Measurements from ENCODE around the gene SLC15A1.

The SLC15A1 gene

DNA sequence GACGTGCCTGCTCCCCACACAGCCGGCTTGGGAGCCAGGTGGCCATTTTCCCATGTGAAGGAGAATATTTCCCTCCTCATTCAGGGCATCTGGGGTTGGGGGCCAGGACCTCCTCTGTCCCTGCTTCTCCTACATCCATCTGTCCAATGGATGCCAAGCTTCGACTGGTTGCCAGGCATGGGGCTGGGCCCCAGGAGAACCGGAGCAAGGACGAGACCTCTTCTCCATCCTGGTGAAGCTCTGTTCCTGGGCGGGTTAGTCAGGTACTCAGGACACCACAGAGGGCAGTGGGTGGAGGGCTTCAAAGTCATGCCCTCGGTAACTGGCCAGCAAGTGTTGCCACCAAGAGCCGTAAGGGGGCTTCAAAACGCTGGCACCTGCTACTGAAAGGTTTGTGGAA is 22.3 kb upstream of the SLC15A1 start:
- Histone ChIP-seq H3K36me3 (ENCODE audit: insufficient read depth) (no peaks in the 10 kb centered on the region), H4K20me1 (ENCODE audit: insufficient read depth) (no peaks in the 10 kb centered on the region), H3K4me2 (no peak overlapping the region), H3K27me3 (ENCODE audit: insufficient read depth, low read depth) (no peaks in the 10 kb centered on the region), H2AFZ (ENCODE audit: low read depth) (no peak overlapping the region), H3K9ac (no peak overlapping the region), H3K4me1 (ENCODE audit: low read depth, poor library complexity, severe bottlenecking) (no peaks in the 10 kb centered on the region), H3K27ac (no peak overlapping the region), H3K79me2 (ENCODE audit: insufficient read depth, low read depth) (no peaks in the 10 kb centered on the region), H3K4me3 (IDR thresholded peaks at IDR 0.05; ENCODE audit: insufficient read depth, low read depth, low read length) (no peak overlapping the region)
- TF ChIP-seq CTCF (conservative IDR thresholded peaks at IDR 0.05; ENCODE audit: low read depth, low read length): no peak

DNA sequence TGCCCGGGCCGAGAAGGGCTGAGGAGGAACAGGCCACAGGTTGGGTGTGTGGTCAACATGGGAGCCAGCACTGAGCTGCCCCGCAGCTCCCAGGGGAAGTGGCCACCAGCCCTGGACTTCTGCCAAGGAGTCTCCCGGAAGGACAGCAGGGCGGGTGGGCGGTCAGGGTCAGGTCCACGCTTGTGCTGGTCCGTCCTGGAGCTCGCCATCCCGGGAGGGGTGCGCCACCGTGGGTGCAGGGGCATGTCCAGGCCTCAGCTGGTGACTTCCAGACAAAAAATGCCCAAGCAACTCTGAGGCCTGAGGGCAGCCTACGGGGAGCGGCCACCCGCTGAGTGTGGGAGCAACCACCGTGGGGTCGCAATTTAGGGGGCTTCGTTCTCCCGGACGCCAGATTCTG is 21.4 kb upstream of the SLC15A1 start:
- Histone ChIP-seq H3K4me3 (IDR thresholded peaks at IDR 0.05; ENCODE audit: insufficient read depth, low read depth, low read length) (no peak overlapping the region), H3K79me2 (ENCODE audit: insufficient read depth, low read depth) (no peaks in the 10 kb centered on the region), H2AFZ (ENCODE audit: low read depth) (no peak overlapping the region), H3K36me3 (ENCODE audit: insufficient read depth) (no peaks in the 10 kb centered on the region), H3K27ac (no peak overlapping the region), H3K4me2 (no peak overlapping the region), H3K27me3 (ENCODE audit: insufficient read depth, low read depth) (no peaks in the 10 kb centered on the region), H4K20me1 (ENCODE audit: insufficient read depth) (no peaks in the 10 kb centered on the region), H3K9ac (no peak overlapping the region), H3K4me1 (ENCODE audit: low read depth, poor library complexity, severe bottlenecking) (no peaks in the 10 kb centered on the region)
- TF ChIP-seq CTCF (conservative IDR thresholded peaks at IDR 0.05; ENCODE audit: low read depth, low read length): no peak

- no peak overlapping the region for H3K4me2 ChIP-seq
- TF ChIP-seq CTCF (conservative IDR thresholded peaks at IDR 0.05; ENCODE audit: low read depth, low read length): no peak
- no peaks in the 10 kb centered on the region for H4K20me1 ChIP-seq (ENCODE audit: insufficient read depth)
- no peaks in the 10 kb centered on the region for H3K79me2 ChIP-seq (ENCODE audit: insufficient read depth, low read depth)
- H3K4me1 ChIP-seq (ENCODE audit: low read depth, poor library complexity, severe bottlenecking): no peaks in the 10 kb centered on the region
- no peak overlapping the region for H3K9ac ChIP-seq
- no peak overlapping the region for H3K4me3 ChIP-seq (IDR thresholded peaks at IDR 0.05; ENCODE audit: insufficient read depth, low read depth, low read length)
- H3K36me3 ChIP-seq (ENCODE audit: insufficient read depth): no peaks in the 10 kb centered on the region
- no peak overlapping the region for H2AFZ ChIP-seq (ENCODE audit: low read depth)
- H3K27me3 ChIP-seq (ENCODE audit: insufficient read depth, low read depth): no peaks in the 10 kb centered on the region
- H3K27ac ChIP-seq: no peak overlapping the region
These were observed 20.5 kb upstream of the SLC15A1 start for GRCh38 chr13:98772794-98773452.

DNA sequence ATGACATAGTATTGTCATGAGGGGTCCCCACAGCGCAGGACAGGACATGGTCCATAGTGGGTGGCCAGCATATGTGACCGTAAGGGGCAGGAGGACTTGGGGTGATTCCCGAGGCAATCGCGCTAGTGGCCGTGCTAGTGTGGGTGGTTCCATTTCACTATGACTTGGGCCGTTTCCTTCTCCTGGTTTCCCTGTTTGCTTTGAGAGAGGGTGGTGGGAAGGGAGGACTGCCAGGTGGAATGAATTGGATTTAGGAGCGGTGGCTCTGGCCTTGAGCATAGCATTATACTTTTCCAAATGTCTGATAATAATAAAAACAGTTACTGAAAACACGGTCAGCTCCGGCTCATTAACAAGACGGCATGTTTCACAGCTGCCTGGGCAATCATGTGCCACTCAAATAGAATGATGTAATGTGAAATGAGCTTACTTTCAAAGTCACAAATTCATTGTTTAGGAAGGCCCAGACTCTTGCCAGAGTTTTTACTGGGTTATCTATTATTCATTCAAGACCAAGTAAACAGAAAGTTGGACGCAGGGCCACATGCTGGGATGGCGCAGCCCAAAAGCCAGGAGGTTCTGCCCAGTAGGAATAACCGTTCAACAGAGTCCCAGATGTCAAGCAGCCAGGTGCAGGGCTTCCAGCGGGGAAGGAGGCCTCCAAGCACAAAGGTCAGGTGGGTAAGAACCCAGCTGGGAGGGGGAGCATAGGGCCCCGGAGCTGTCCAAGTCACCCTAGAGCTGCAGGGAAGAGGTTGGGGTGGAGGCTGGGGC is 19.6 kb upstream of the SLC15A1 start:
- Histone ChIP-seq H4K20me1 (ENCODE audit: insufficient read depth) (no peaks in the 10 kb centered on the region), H3K4me2 (no peak overlapping the region), H3K4me3 (IDR thresholded peaks at IDR 0.05; ENCODE audit: insufficient read depth, low read depth, low read length) (no peak overlapping the region), H3K27me3 (ENCODE audit: insufficient read depth, low read depth) (no peaks in the 10 kb centered on the region), H3K9ac (no peak overlapping the region), H3K27ac (no peak overlapping the region), H3K36me3 (ENCODE audit: insufficient read depth) (no peaks in the 10 kb centered on the region), H3K79me2 (ENCODE audit: insufficient read depth, low read depth) (no peaks in the 10 kb centered on the region), H2AFZ (ENCODE audit: low read depth) (no peak overlapping the region), H3K4me1 (ENCODE audit: low read depth, poor library complexity, severe bottlenecking) (no peaks in the 10 kb centered on the region)
- no peak for TF ChIP-seq CTCF (conservative IDR thresholded peaks at IDR 0.05; ENCODE audit: low read depth, low read length)

All from KMS-11 (cell line).